ENCODE data around the gene SPOCK1.

DNA sequence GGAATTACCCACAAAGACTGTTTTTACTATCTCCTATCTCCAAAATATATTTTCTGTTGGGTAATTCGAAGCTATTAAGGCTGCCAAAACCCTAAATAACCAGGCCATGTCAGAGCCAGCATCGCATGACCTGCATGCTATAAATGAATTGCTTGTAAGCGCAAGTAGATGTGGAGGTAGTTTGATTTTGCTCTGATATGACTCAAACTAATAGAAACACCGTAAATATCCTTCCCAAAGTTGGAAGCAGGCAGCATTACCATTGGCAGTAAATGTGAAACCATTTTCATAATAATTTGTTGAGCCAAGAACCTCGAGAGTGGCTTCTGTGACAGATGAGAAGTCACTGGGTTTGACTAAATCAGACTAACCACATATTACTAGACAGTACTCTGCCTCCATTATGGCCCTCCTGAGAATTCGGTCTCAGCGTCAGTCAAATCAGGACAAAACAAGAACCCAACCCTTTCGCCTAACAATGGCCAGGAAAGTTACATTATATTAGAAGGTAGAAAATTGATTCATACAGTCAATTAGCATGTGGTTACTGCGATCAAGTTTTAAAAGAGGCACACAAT, 289.8 kb downstream of the SPOCK1 start:
- TF ChIP-seq EZH2phosphoT487 (IDR thresholded peaks at IDR 0.05; ENCODE audit: insufficient read depth, low read depth) (no peak), EZH2 (IDR thresholded peaks at IDR 0.05; ENCODE audit: insufficient read depth, poor library complexity, severe bottlenecking) (no peak)
